HepG2 (cell line): ENCODE results near the gene NLRP14. TPM values are rescaled to one million over a fixed set of nuclear protein-coding genes. Genes with fewer than 3 reads are reported as not detected.

Experiments
- ADNP ChIP-seq: sonication (generic); formaldehyde crosslinking; IDR thresholded peaks from 2 replicates; pipeline ENCODE4 v1.4.0; 2020; ENCODE audit warnings: missing genetic modification reagents
- CENPX ChIP-seq: sonication (generic); formaldehyde crosslinking; IDR thresholded peaks from 2 replicates; pipeline ENCODE4 v1.9.0; 2021; ENCODE audit warnings: mild to moderate bottlenecking, missing genetic modification reagents, moderate library complexity
- EEA1 ChIP-seq: sonication (generic); formaldehyde crosslinking; IDR thresholded peaks from 2 replicates; pipeline ENCODE4 v1.5.1; 2020; ENCODE audit warnings: mild to moderate bottlenecking, missing genetic modification reagents, borderline replicate concordance
- GLMP ChIP-seq: sonication (generic); formaldehyde crosslinking; IDR thresholded peaks from 2 replicates; pipeline ENCODE4 v1.9.0; 2021; ENCODE audit warnings: missing genetic modification reagents, mild to moderate bottlenecking, borderline replicate concordance
- GTF2F1 ChIP-seq: fragments of 150-350 bp; IDR thresholded peaks from 2 replicates; pipeline ENCODE4 v1.6.1; 2014; ENCODE audit warnings: low read length
- HIVEP1 ChIP-seq: sonication (generic); formaldehyde crosslinking; IDR thresholded peaks from 2 replicates; pipeline ENCODE4 v1.4.0; 2020; ENCODE audit warnings: mild to moderate bottlenecking, missing genetic modification reagents
- HOXA5 ChIP-seq: sonication (generic); formaldehyde crosslinking; IDR thresholded peaks from 2 replicates; pipeline ENCODE4 v1.4.0; 2020; ENCODE audit warnings: missing genetic modification reagents
- KDM1A ChIP-seq: IDR thresholded peaks from 2 replicates; pipeline ENCODE4 v1.6.1; 2016; ENCODE audit warnings: missing compliant biosample characterization
- MBD4 ChIP-seq: IDR thresholded peaks from 2 replicates; pipeline ENCODE4 v1.6.1; 2012; ENCODE audit warnings: low read length, inconsistent platforms, borderline replicate concordance
- NFE2L2 ChIP-seq: fragments of 150-350 bp; IDR thresholded peaks from 2 replicates; pipeline ENCODE4 v1.6.1; 2014; ENCODE audit warnings: low read length
- NR3C1 ChIP-seq: sonication (generic); formaldehyde crosslinking; IDR thresholded peaks from 2 replicates; pipeline ENCODE4 v1.4.0; 2020; ENCODE audit warnings: missing genetic modification reagents
- PCBP1 ChIP-seq: fragments of 200-400 bp; formaldehyde crosslinking; IDR thresholded peaks from 2 replicates; pipeline ENCODE4 v1.6.1; 2017; ENCODE audit warnings: mild to moderate bottlenecking, low read depth, low read length, borderline replicate concordance
- RXRA ChIP-seq: sonication (generic); formaldehyde crosslinking; IDR thresholded peaks from 2 replicates; pipeline ENCODE4 v1.5.1; 2020; ENCODE audit warnings: missing genetic modification reagents
- XRCC5 ChIP-seq: fragments of 200-400 bp; formaldehyde crosslinking; optimal IDR thresholded peaks from 2 replicates; pipeline ENCODE3; 2017; ENCODE audit warnings: mild to moderate bottlenecking, low read length
- ZIK1 ChIP-seq: sonication (generic); formaldehyde crosslinking; IDR thresholded peaks from 2 replicates; pipeline ENCODE4 v1.5.0; 2020; ENCODE audit warnings: mild to moderate bottlenecking, low read depth, missing genetic modification reagents, borderline replicate concordance
- ZNF232 ChIP-seq: sonication (generic); formaldehyde crosslinking; IDR thresholded peaks from 2 replicates; pipeline ENCODE4 v1.4.0; 2020; ENCODE audit warnings: missing genetic modification reagents, borderline replicate concordance
- ZNF350 ChIP-seq: sonication (generic); formaldehyde crosslinking; IDR thresholded peaks from 2 replicates; pipeline ENCODE4 v1.4.0; 2020; ENCODE audit warnings: mild to moderate bottlenecking, low read depth, missing genetic modification reagents, borderline replicate concordance
- ZNF382 ChIP-seq: sonication (generic); formaldehyde crosslinking; IDR thresholded peaks from 2 replicates; pipeline ENCODE4 v1.5.0; 2020; ENCODE audit warnings: missing genetic modification reagents, mild to moderate bottlenecking, borderline replicate concordance
- ZNF619 ChIP-seq: sonication (generic); formaldehyde crosslinking; IDR thresholded peaks from 2 replicates; pipeline ENCODE4 v1.4.0; 2020; ENCODE audit warnings: mild to moderate bottlenecking, missing genetic modification reagents
- ZSCAN22 ChIP-seq: sonication (generic); formaldehyde crosslinking; IDR thresholded peaks from 2 replicates; pipeline ENCODE4 v1.4.0; 2020; ENCODE audit warnings: mild to moderate bottlenecking, missing genetic modification reagents
- ZSCAN9 ChIP-seq: IDR thresholded peaks from 2 replicates; pipeline ENCODE4 v1.6.1; 2016; ENCODE audit warnings: borderline replicate concordance
- polyA plus RNA-seq, 8 experiments: library from polyadenylated mRNA; depleted of rRNA in 3 of 8; stranded (reverse) in 7 of 8; unstranded in 1 of 8; fragments of >200 nt; fragmentation: Illumina TruSeq in 4 of 8; extraction: Trizol in 4 of 8; gene quantifications; 2 replicates each; pipeline versions ENCODE4 v1.2.1 to v1.2.3, GENCODE V29; 2011 to 2016; ENCODE audit warnings: low read depth in 4 of 8, missing spikeins in 1 of 8, mixed read lengths in 1 of 8; ENCODE audit not compliant: insufficient read depth in 1 of 8
- total RNA-seq, 5 experiments: library from RNA; depleted of rRNA; stranded (reverse); fragments of >200 nt; fragmentation: Illumina TruSeq; extraction: Trizol; gene quantifications; 2 replicates each; pipeline ENCODE4 v1.2.3, GENCODE V29; 2016; ENCODE audit warnings: low read depth in 1 of 5
- TF ChIP-seq, protein P1 (sequence below): sonication (generic); formaldehyde crosslinking; IDR thresholded peaks from 2 replicates; pipeline ENCODE4 v1.4.0; 2020; ENCODE audit warnings: missing genetic modification reagents, borderline replicate concordance
- TF ChIP-seq, protein P2 (sequence below): IDR thresholded peaks from 2 replicates; pipeline ENCODE4 v1.6.1; 2016; ENCODE audit warnings: missing biosample characterization, missing genetic modification reagents, low read depth
- TF ChIP-seq, protein P3 (sequence below): sonication (generic); formaldehyde crosslinking; conservative IDR thresholded peaks from 2 replicates; pipeline ENCODE4 v1.5.0; 2020; ENCODE audit warnings: missing genetic modification reagents

NLRP14 gene
- total and polyA plus RNA-seq, 2 of the 13 experiments (the other 11 are each of a cell fraction or from before 2014, with no cell fraction given): not detected

GRCh38 chr11:7019500-7020182 lies 638 bp upstream of the NLRP14 start (continued):
- TF ChIP-seq CENPX (CRISPR knock-in tag): no peak
- TF ChIP-seq ADNP: 0 out of 2 replicates have a peak, but pooled peaks have one; percentile 20
- no peak for TF ChIP-seq NFE2L2
- TF ChIP-seq NR3C1 (CRISPR knock-in tag): no peak
- no peak for TF ChIP-seq ZSCAN22 (CRISPR knock-in tag)
- no peak for TF ChIP-seq GTF2F1
- no peak for TF ChIP-seq RXRA (CRISPR knock-in tag)
- no peak for TF ChIP-seq XRCC5
- no peak for TF ChIP-seq PCBP1
- 0 out of 2 replicates have a peak, but pooled peaks have one; percentile 1 for TF ChIP-seq ZSCAN9 (CRISPR knock-in tag)
- TF ChIP-seq EEA1: no peak
- no peak for TF ChIP-seq ZNF619 (CRISPR knock-in tag)
- TF ChIP-seq, protein P1, sequence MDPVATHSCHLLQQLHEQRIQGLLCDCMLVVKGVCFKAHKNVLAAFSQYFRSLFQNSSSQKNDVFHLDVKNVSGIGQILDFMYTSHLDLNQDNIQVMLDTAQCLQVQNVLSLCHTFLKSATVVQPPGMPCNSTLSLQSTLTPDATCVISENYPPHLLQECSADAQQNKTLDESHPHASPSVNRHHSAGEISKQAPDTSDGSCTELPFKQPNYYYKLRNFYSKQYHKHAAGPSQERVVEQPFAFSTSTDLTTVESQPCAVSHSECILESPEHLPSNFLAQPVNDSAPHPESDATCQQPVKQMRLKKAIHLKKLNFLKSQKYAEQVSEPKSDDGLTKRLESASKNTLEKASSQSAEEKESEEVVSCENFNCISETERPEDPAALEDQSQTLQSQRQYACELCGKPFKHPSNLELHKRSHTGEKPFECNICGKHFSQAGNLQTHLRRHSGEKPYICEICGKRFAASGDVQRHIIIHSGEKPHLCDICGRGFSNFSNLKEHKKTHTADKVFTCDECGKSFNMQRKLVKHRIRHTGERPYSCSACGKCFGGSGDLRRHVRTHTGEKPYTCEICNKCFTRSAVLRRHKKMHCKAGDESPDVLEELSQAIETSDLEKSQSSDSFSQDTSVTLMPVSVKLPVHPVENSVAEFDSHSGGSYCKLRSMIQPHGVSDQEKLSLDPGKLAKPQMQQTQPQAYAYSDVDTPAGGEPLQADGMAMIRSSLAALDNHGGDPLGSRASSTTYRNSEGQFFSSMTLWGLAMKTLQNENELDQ (CRISPR knock-in tag): no peak
- no peak for TF ChIP-seq MBD4
- peak; percentile 86 for TF ChIP-seq KDM1A (CRISPR knock-in tag)
- TF ChIP-seq, protein P2, sequence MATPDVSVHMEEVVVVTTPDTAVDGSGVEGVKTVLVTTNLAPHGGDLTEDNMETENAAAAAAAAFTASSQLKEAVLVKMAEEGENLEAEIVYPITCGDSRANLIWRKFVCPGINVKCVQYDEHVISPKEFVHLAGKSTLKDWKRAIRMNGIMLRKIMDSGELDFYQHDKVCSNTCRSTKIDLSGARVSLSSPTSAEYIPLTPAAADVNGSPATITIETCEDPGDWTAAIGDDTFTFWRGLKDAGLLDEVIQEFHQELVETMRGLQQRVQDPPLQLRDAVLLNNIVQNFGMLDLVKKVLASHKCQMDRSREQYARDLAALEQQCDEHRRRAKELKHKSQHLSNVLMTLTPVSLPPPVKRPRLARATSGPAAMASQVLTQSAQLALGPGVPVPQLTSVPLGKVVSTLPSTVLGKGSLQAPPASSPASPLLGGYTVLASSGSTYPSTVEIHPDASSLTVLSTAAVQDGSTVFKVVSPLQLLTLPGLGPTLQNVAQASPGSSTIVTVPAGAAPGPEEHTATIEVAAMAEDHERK (CRISPR knock-in tag): 0 out of 2 replicates have a peak, but pooled peaks have one; percentile 1
- TF ChIP-seq HOXA5 (CRISPR knock-in tag): no peak
- TF ChIP-seq ZNF350 (CRISPR knock-in tag): no peak
- TF ChIP-seq ZIK1 (CRISPR knock-in tag): no peak
- no peak for TF ChIP-seq GLMP
- TF ChIP-seq, protein P3, sequence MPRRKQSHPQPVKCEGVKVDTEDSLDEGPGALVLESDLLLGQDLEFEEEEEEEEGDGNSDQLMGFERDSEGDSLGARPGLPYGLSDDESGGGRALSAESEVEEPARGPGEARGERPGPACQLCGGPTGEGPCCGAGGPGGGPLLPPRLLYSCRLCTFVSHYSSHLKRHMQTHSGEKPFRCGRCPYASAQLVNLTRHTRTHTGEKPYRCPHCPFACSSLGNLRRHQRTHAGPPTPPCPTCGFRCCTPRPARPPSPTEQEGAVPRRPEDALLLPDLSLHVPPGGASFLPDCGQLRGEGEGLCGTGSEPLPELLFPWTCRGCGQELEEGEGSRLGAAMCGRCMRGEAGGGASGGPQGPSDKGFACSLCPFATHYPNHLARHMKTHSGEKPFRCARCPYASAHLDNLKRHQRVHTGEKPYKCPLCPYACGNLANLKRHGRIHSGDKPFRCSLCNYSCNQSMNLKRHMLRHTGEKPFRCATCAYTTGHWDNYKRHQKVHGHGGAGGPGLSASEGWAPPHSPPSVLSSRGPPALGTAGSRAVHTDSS: no peak
- no peak for TF ChIP-seq ZNF382 (CRISPR knock-in tag)
- TF ChIP-seq ZNF232 (CRISPR knock-in tag): no peak
- no peak for TF ChIP-seq HIVEP1
